Astrocyte (in vitro differentiated cells and primary cell): ENCODE measurements around the gene LRRC26.

ENCODE experiments used
- EZH2 ChIP-seq: IDR thresholded peaks from 2 replicates; pipeline ENCODE4 v1.6.1; 2012; ENCODE audit warnings: mild to moderate bottlenecking, low read length, inconsistent platforms; ENCODE audit not compliant: insufficient read depth
- TF ChIP-seq, protein P1 (sequence below): IDR thresholded peaks from 2 replicates; pipeline ENCODE4 v1.5.1; 2011; ENCODE audit warnings: low read depth, mild to moderate bottlenecking, inconsistent platforms, low read length, moderate library complexity; ENCODE audit not compliant: insufficient read depth

DNA sequence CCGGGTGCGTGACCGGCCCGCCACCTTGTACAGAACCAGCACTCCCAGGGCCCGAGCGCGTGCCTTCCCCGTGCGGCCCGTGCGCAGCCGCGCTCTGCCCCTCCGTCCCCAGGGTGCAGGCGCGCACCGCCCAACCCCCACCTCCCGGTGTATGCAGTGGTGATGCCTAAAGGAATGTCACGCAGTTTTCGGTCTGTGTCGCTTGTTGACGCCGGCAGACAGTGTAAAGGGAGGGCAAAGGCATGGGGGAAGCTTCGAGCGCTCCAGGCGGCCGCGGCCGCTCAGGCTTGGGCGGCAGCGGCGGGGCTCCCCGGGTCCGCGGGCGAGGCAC lies 1.3 kb downstream of the LRRC26 start:
- peak; percentile 7 for TF ChIP-seq EZH2
- TF ChIP-seq, protein P1, sequence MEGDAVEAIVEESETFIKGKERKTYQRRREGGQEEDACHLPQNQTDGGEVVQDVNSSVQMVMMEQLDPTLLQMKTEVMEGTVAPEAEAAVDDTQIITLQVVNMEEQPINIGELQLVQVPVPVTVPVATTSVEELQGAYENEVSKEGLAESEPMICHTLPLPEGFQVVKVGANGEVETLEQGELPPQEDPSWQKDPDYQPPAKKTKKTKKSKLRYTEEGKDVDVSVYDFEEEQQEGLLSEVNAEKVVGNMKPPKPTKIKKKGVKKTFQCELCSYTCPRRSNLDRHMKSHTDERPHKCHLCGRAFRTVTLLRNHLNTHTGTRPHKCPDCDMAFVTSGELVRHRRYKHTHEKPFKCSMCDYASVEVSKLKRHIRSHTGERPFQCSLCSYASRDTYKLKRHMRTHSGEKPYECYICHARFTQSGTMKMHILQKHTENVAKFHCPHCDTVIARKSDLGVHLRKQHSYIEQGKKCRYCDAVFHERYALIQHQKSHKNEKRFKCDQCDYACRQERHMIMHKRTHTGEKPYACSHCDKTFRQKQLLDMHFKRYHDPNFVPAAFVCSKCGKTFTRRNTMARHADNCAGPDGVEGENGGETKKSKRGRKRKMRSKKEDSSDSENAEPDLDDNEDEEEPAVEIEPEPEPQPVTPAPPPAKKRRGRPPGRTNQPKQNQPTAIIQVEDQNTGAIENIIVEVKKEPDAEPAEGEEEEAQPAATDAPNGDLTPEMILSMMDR: no peak
